CD14-positive monocyte (primary cell): ENCODE data around the gene TTC3. TPM values are rescaled to one million over a fixed set of nuclear protein-coding genes. Genes with fewer than 3 reads are reported as not detected.
A peak's percentile ranks its signal among the peaks of the same experiment; 100 is the strongest.

Experiments
- DNase-seq, 3 donors: peaks; one replicate each; pipeline ENCODE4 v3.0.0-alpha.2; 2011 to 2022
- H2AFZ ChIP-seq: 2 replicates; pipeline ENCODE4 v1.6.0; 2012; ENCODE audit warnings: mild to moderate bottlenecking, low read depth, low read length, inconsistent platforms; ENCODE audit not compliant: insufficient read depth, poor library complexity, severe bottlenecking
- H3K27ac ChIP-seq, 2 donors: 1 replicate in 1 of 2; 2 replicates in 1 of 2; pipeline ENCODE4 v1.5.1; 2012 to 2013; ENCODE audit warnings: low read length in 2 of 2, control low read depth in 1 of 2, inconsistent platforms in 1 of 2, low read depth in 1 of 2, mild to moderate bottlenecking in 1 of 2
- H3K27me3 ChIP-seq, 2 donors: one replicate each; pipeline versions ENCODE4 v1.6.0 to v1.6.1; 2011 to 2013; ENCODE audit warnings: low read length in 2 of 2; ENCODE audit not compliant: control insufficient read depth in 2 of 2, insufficient read depth in 2 of 2
- H3K36me3 ChIP-seq, 2 donors: replicated peaks in 1 of 2; 1 replicate in 1 of 2; 2 replicates in 1 of 2; pipeline versions ENCODE4 v1.5.1 to v1.6.1; 2012 to 2013; ENCODE audit warnings: low read length in 2 of 2, control low read depth in 1 of 2, inconsistent platforms in 1 of 2, mild to moderate bottlenecking in 1 of 2; ENCODE audit not compliant: insufficient read depth in 2 of 2, control insufficient read depth in 1 of 2
- H3K4me1 ChIP-seq, 2 donors: 1 replicate in 1 of 2; 2 replicates in 1 of 2; pipeline versions ENCODE4 v1.5.1 to v1.6.1; 2012 to 2013; ENCODE audit warnings: low read length in 2 of 2, control low read depth in 1 of 2, inconsistent platforms in 1 of 2, mild to moderate bottlenecking in 1 of 2, moderate library complexity in 1 of 2; ENCODE audit not compliant: insufficient read depth in 2 of 2, control insufficient read depth in 1 of 2
- H3K4me2 ChIP-seq: replicated peaks from 2 replicates; pipeline ENCODE3; 2012; ENCODE audit warnings: low read length, moderate library complexity, mild to moderate bottlenecking; ENCODE audit not compliant: poor library complexity, severe bottlenecking; ENCODE audit errors: extremely low read depth
- H3K4me3 ChIP-seq, 3 experiments: fragments of 200-600 bp in 1 of 3; sonication (generic) in 1 of 3; replicated peaks in 1 of 3; 1 replicate in 2 of 3; 2 replicates in 1 of 3; pipeline ENCODE4 v1.5.1; 2011 to 2013; ENCODE audit warnings: low read length in 3 of 3, mild to moderate bottlenecking in 3 of 3, control low read depth in 2 of 3, low read depth in 2 of 3, inconsistent platforms in 1 of 3, moderate library complexity in 1 of 3
- H3K79me2 ChIP-seq: 2 replicates; pipeline ENCODE4 v1.6.0; 2012; ENCODE audit warnings: mild to moderate bottlenecking, control low read depth, inconsistent platforms, low read length, moderate library complexity; ENCODE audit not compliant: insufficient read depth
- H3K9ac ChIP-seq: 2 replicates; pipeline ENCODE4 v1.6.0; 2017; ENCODE audit warnings: low read length, mild to moderate bottlenecking; ENCODE audit not compliant: insufficient read depth, poor library complexity, severe bottlenecking
- H3K9me3 ChIP-seq, 2 donors: replicated peaks in 1 of 2; 1 replicate in 1 of 2; 2 replicates in 1 of 2; pipeline versions ENCODE4 v1.5.1 to v1.6.1; 2012 to 2013; ENCODE audit warnings: low read length in 2 of 2, control low read depth in 1 of 2; ENCODE audit not compliant: control insufficient read depth in 1 of 2, insufficient read depth in 1 of 2
- H4K20me1 ChIP-seq: 2 replicates; pipeline ENCODE4 v1.6.0; 2012; ENCODE audit warnings: mild to moderate bottlenecking, low read length, control low read depth, moderate library complexity; ENCODE audit not compliant: insufficient read depth
- H3K27ac Mint-ChIP-seq, 7 donors: one replicate each; pipeline ENCODE4 v1.8.0; 2020; ENCODE audit warnings: mild to moderate bottlenecking in 7 of 7, mixed read lengths in 7 of 7, moderate library complexity in 6 of 7, inconsistent platforms in 2 of 7
- H3K27me3 Mint-ChIP-seq, 3 donors: one replicate each; pipeline ENCODE4 v1.8.0; 2021 to 2022; ENCODE audit warnings: low read depth in 3 of 3, mild to moderate bottlenecking in 3 of 3, mixed read lengths in 3 of 3, moderate library complexity in 3 of 3, inconsistent platforms in 1 of 3
- H3K36me3 Mint-ChIP-seq, 2 donors: one replicate each; pipeline ENCODE4 v1.8.0; 2020; ENCODE audit warnings: mixed read lengths in 2 of 2, inconsistent platforms in 1 of 2, mild to moderate bottlenecking in 1 of 2
- H3K4me1 Mint-ChIP-seq: one replicate; pipeline ENCODE4 v1.8.0; 2020; ENCODE audit warnings: mild to moderate bottlenecking, mixed read lengths
- H3K4me3 Mint-ChIP-seq, 2 donors: one replicate each; pipeline ENCODE4 v1.8.0; 2020; ENCODE audit warnings: mild to moderate bottlenecking in 2 of 2, mixed read lengths in 2 of 2, moderate library complexity in 1 of 2
- H3K9me3 Mint-ChIP-seq, 7 donors: one replicate each; pipeline ENCODE4 v1.8.0; 2020 to 2022; ENCODE audit warnings: mixed read lengths in 7 of 7, mild to moderate bottlenecking in 6 of 7, moderate library complexity in 6 of 7, inconsistent platforms in 2 of 7
- CTCF ChIP-seq: fragments of 200-600 bp; IDR thresholded peaks from one replicate; pipeline ENCODE4 v1.8.0; 2022; ENCODE audit warnings: antibody characterized with exemption, mild to moderate bottlenecking
- WGBS: methylation state at CpG from one replicate; pipeline ENCODE4 v1.1.5; 2013; ENCODE audit warnings: missing lambda C conversion rate; ENCODE audit not compliant: insufficient coverage; 5-methylcytosine and 5-hydroxymethylcytosine counted together
- intact Hi-C, 2 donors: fragments of 100-400 bp; cut with micrococcal nuclease; formaldehyde crosslinking; loops; one replicate each; pipeline versions ENCODE4 v1.15.0 to v1.15.1; 2023
- polyA plus RNA-seq, 3 donors: library from polyadenylated mRNA; depleted of rRNA in 1 of 3; unstranded in 2 of 3; stranded (reverse) in 1 of 3; fragments of 300-500 nt in 2 of 3; fragments of >200 nt in 1 of 3; fragmentation: Illumina TruSeq in 2 of 3; gene quantifications; 1 replicate in 2 of 3; 2 replicates in 1 of 3; pipeline ENCODE4 v1.2.3, GENCODE V29; 2012 to 2021

TTC3 gene
- polyA plus RNA-seq, 3 donors: 9.6 to 35.4 (median 17.9) TPM

- H3K9me3 ChIP-seq: no peaks in the 10 kb centered on the region
- H3K4me3 ChIP-seq: no peak overlapping the region
- no peak overlapping the region for H2AFZ ChIP-seq
- Mint-ChIP-seq H3K27ac (peak overlapping the region in 1 of 7 donors; percentile 57), H3K4me3 (no peak overlapping the region), H3K36me3 (peaks cover 76 to 88% of the 10 kb centered on the region in 2 donors), H3K9me3 (no peaks in the 10 kb centered on the region), H3K27me3 (peaks cover 0 to 3% (median 0%) of the 10 kb centered on the region in 3 donors), H3K4me1 (peaks cover 4% of the 10 kb centered on the region)
- intact Hi-C loops: no loop called here
- no peak overlapping the region for H3K27ac ChIP-seq
- H3K27me3 ChIP-seq: no peaks in the 10 kb centered on the region
- DNase-seq: no peak
- peaks cover 56 to 84% of the 10 kb centered on the region in 2 donors for H3K36me3 ChIP-seq
- TF ChIP-seq CTCF: no peak
- H3K9ac ChIP-seq: no peak overlapping the region
- WGBS: 100% methylated on average over 7 of the region's 11 CpGs
- H4K20me1 ChIP-seq: no peaks in the 10 kb centered on the region
- H3K4me1 ChIP-seq: no peaks in the 10 kb centered on the region
- H3K79me2 ChIP-seq: no peaks in the 10 kb centered on the region
- no peak overlapping the region for H3K4me2 ChIP-seq
Measured at GRCh38 chr21:37199057-37199924, 126.2 kb downstream of the TTC3 start.

- Histone ChIP-seq H3K4me3 (no peak overlapping the region), H3K79me2 (no peaks in the 10 kb centered on the region), H4K20me1 (no peaks in the 10 kb centered on the region), H3K4me2 (no peak overlapping the region), H3K27me3 (no peaks in the 10 kb centered on the region), H3K9ac (no peak overlapping the region), H3K27ac (no peak overlapping the region), H2AFZ (no peak overlapping the region), H3K36me3 (peaks cover 42 to 69% of the 10 kb centered on the region in 2 donors), H3K9me3 (no peaks in the 10 kb centered on the region), H3K4me1 (no peaks in the 10 kb centered on the region)
- whole genome bisulfite sequencing: 98% methylated on average over 15 of the region's 16 CpGs
- H3K36me3 Mint-ChIP-seq: peaks cover 67 to 80% of the 10 kb centered on the region in 2 donors
- TF ChIP-seq CTCF: no peak
- H3K9me3 Mint-ChIP-seq: no peaks in the 10 kb centered on the region
- intact Hi-C loops: no loop called here
- H3K27ac Mint-ChIP-seq: peak overlapping the region in 2 of 7 donors; percentile 28 to 32
- H3K27me3 Mint-ChIP-seq: peaks cover 0 to 3% (median 0%) of the 10 kb centered on the region in 3 donors
- H3K4me1 Mint-ChIP-seq: peaks cover 4% of the 10 kb centered on the region
- no peak for DNase-seq
- no peak overlapping the region for H3K4me3 Mint-ChIP-seq
Measured at GRCh38 chr21:37200641-37201480, 127.8 kb downstream of the TTC3 start.
